GM19025 (cell line): ENCODE results near the gene CBFB.
"Not testable (repeated sequence)": the region's sequence is repeated elsewhere in the genome, so short reads cannot be mapped to it uniquely, and the experiment has no call there.

Experiments used
- ATAC-seq: cut with Tn5 transposase; IDR thresholded peaks from one replicate; pipeline ENCODE4 v1.9.1; 2021; ENCODE audit warnings: mild to moderate bottlenecking, low read depth, moderate library complexity; ENCODE audit not compliant: unreplicated experiment

Gene CBFB

GRCh38 chr16:67028696-67029253 is at the start of gene CBFB:
Gene CBFB, plus strand, starts transcription at chr16:67029149. Its CDS starts 259 bp downstream, at chr16:67029408.
- peak; percentile 73 for ATAC-seq

- no peak for ATAC-seq
Measured at GRCh38 chr16:66983033-66983432, 45.9 kb upstream of the CBFB start.

- ATAC-seq: no peak
Measured at GRCh38 chr16:66984892-66985311, 44.0 kb upstream of the CBFB start.

- ATAC-seq: no peak
Measured at GRCh38 chr16:66986559-66986958, 42.4 kb upstream of the CBFB start.

- no peak for ATAC-seq
Measured at GRCh38 chr16:66988197-66988788, 40.7 kb upstream of the CBFB start, which contains the start of gene CES4A. Gene CES4A, plus strand, starts transcription at chr16:66988589. Its CDS starts 184 bp downstream, at chr16:66988773.

GRCh38 chr16:66991545-66992077 is 37.3 kb upstream of the CBFB start:
- ATAC-seq: no peak

GRCh38 chr16:66993558-66993957 is 35.4 kb upstream of the CBFB start:
- ATAC-seq: not testable (repeated sequence)

GRCh38 chr16:66996324-66996982 is 32.5 kb upstream of the CBFB start:
- no peak for ATAC-seq

GRCh38 chr16:66996983-66997358 is 32.0 kb upstream of the CBFB start:
- ATAC-seq: no peak

GRCh38 chr16:67000384-67001351 is 28.3 kb upstream of the CBFB start:
- ATAC-seq: no peak

- ATAC-seq: no peak
Measured at GRCh38 chr16:67001726-67002125, 27.2 kb upstream of the CBFB start.

- ATAC-seq: no peak
Measured at GRCh38 chr16:67006930-67007658, 21.9 kb upstream of the CBFB start.

GRCh38 chr16:67009158-67009557 is 19.8 kb upstream of the CBFB start:
- no peak for ATAC-seq

GRCh38 chr16:67011274-67011673 is 17.7 kb upstream of the CBFB start:
- ATAC-seq: no peak

- no peak for ATAC-seq
Measured at GRCh38 chr16:67013233-67013822, 15.6 kb upstream of the CBFB start.

- no peak for ATAC-seq
Measured at GRCh38 chr16:67013823-67014633, 14.9 kb upstream of the CBFB start.

GRCh38 chr16:67014634-67015312 is 14.2 kb upstream of the CBFB start:
- ATAC-seq: no peak

- ATAC-seq: no peak
Measured at GRCh38 chr16:67015313-67015731, 13.6 kb upstream of the CBFB start.
